ACC112 (cell line): ENCODE data around the gene ATP2C2.

Experiments used
- H2AFZ ChIP-seq: fragments of 200-600 bp; sonication (generic); one replicate; pipeline ENCODE4 v1.6.0; 2017; ENCODE audit warnings: antibody characterized with exemption, low read length; ENCODE audit not compliant: unreplicated experiment
- H3K27ac ChIP-seq: fragments of 200-600 bp; sonication (generic); 2 replicates; pipeline ENCODE4 v1.5.1; 2014; ENCODE audit warnings: low read depth, mild to moderate bottlenecking, antibody characterized with exemption, low read length, moderate library complexity
- H3K27me3 ChIP-seq: fragments of 200-600 bp; sonication (generic); 2 replicates; pipeline ENCODE4 v1.6.1; 2014; ENCODE audit warnings: mild to moderate bottlenecking, antibody characterized with exemption, low read length, moderate library complexity, mixed read lengths; ENCODE audit not compliant: insufficient read depth
- H3K36me3 ChIP-seq: fragments of 200-600 bp; sonication (generic); 2 replicates; pipeline ENCODE4 v1.6.1; 2016; ENCODE audit warnings: mild to moderate bottlenecking, antibody characterized with exemption, low read length, moderate library complexity, mixed read lengths; ENCODE audit not compliant: insufficient read depth
- H3K4me1 ChIP-seq: fragments of 200-600 bp; sonication (generic); one replicate; pipeline ENCODE4 v1.6.1; 2016; ENCODE audit warnings: low read length, mixed read lengths; ENCODE audit not compliant: insufficient read depth, unreplicated experiment, control insufficient read depth
- H3K4me3 ChIP-seq: fragments of 200-600 bp; sonication (generic); 2 replicates; pipeline ENCODE4 v1.5.1; 2014; ENCODE audit warnings: mild to moderate bottlenecking, low read depth, low read length
- H3K79me2 ChIP-seq: fragments of 200-600 bp; sonication (generic); one replicate; pipeline ENCODE4 v1.6.0; 2016; ENCODE audit warnings: low read length; ENCODE audit not compliant: control insufficient read depth, unreplicated experiment, insufficient read depth

Gene ATP2C2

GRCh38 chr16:84477661-84478060 is 109.3 kb downstream of the ATP2C2 start:
- H3K79me2 ChIP-seq, result peaks cover 10% of the 10 kb centered on the region

GRCh38 chr16:84478172-84478947 is 110.0 kb downstream of the ATP2C2 start:
- Histone ChIP-seq H3K36me3 (peaks cover 14% of the 10 kb centered on the region; the same call in 1 of the 2 replicates), H2AFZ (no peak overlapping the region), H3K4me1 (peaks cover 16% of the 10 kb centered on the region), H3K27me3 (no peaks in the 10 kb centered on the region), H3K79me2 (peaks cover 9% of the 10 kb centered on the region), H3K4me3 (no peak overlapping the region), H3K27ac (peak overlapping the region; percentile 77)

More at GRCh38 chr16:84477661-84478060, 109.3 kb downstream of the ATP2C2 start:
- no peaks in the 10 kb centered on the region for H3K27me3 ChIP-seq
- H3K4me3 ChIP-seq, result no peak overlapping the region
- peaks cover 14% of the 10 kb centered on the region; the same call in 1 of the 2 replicates for H3K36me3 ChIP-seq
- peak overlapping the region; percentile 77; the same call in 1 of the 2 replicates for H3K27ac ChIP-seq
- H3K4me1 ChIP-seq, result peaks cover 16% of the 10 kb centered on the region
- no peak overlapping the region for H2AFZ ChIP-seq

GRCh38 chr16:84479716-84480450 is 111.5 kb downstream of the ATP2C2 start:
- Histone ChIP-seq H2AFZ (no peak overlapping the region), H3K4me1 (peaks cover 16% of the 10 kb centered on the region), H3K36me3 (peaks cover 8% of the 10 kb centered on the region; the same call in 1 of the 2 replicates), H3K79me2 (peaks cover 7% of the 10 kb centered on the region), H3K4me3 (no peak overlapping the region), H3K27me3 (no peaks in the 10 kb centered on the region), H3K27ac (no peak overlapping the region)

GRCh38 chr16:84481051-84481735 is 112.9 kb downstream of the ATP2C2 start:
- Histone ChIP-seq H3K4me3 (no peak overlapping the region), H3K4me1 (peaks cover 16% of the 10 kb centered on the region), H3K79me2 (peaks cover 7% of the 10 kb centered on the region), H2AFZ (no peak overlapping the region), H3K27me3 (no peaks in the 10 kb centered on the region), H3K27ac (no peak overlapping the region), H3K36me3 (peaks cover 9% of the 10 kb centered on the region; the same call in 1 of the 2 replicates)

GRCh38 chr16:84482001-84482891 is 113.9 kb downstream of the ATP2C2 start:
- Histone ChIP-seq H3K4me3 (no peak overlapping the region), H3K79me2 (peaks cover 3% of the 10 kb centered on the region), H2AFZ (no peak overlapping the region), H3K4me1 (peaks cover 16% of the 10 kb centered on the region), H3K27me3 (no peaks in the 10 kb centered on the region), H3K27ac (no peak overlapping the region), H3K36me3 (peaks cover 10% of the 10 kb centered on the region; the same call in 1 of the 2 replicates)

GRCh38 chr16:84482951-84483881 is 114.9 kb downstream of the ATP2C2 start:
- no peak overlapping the region for H3K4me3 ChIP-seq
- H3K79me2 ChIP-seq, result no peaks in the 10 kb centered on the region
- H3K36me3 ChIP-seq, result peaks cover 11% of the 10 kb centered on the region; the same call in 1 of the 2 replicates
- H3K27ac ChIP-seq, result no peak overlapping the region
- H3K4me1 ChIP-seq, result peaks cover 10% of the 10 kb centered on the region
- H2AFZ ChIP-seq, result no peak overlapping the region
- H3K27me3 ChIP-seq, result no peaks in the 10 kb centered on the region

- Histone ChIP-seq H2AFZ (no peak overlapping the region), H3K27ac (no peak overlapping the region), H3K4me1 (peaks cover 2% of the 10 kb centered on the region), H3K4me3 (no peak overlapping the region), H3K27me3 (no peaks in the 10 kb centered on the region), H3K36me3 (peaks cover 18% of the 10 kb centered on the region; the same call in 1 of the 2 replicates), H3K79me2 (no peaks in the 10 kb centered on the region)
These were observed 115.7 kb downstream of the ATP2C2 start for GRCh38 chr16:84483882-84484565.

GRCh38 chr16:84484579-84485254 is 116.4 kb downstream of the ATP2C2 start:
- Histone ChIP-seq H3K36me3 (peaks cover 24% of the 10 kb centered on the region; the same call in 1 of the 2 replicates), H3K4me1 (no peaks in the 10 kb centered on the region), H2AFZ (no peak overlapping the region), H3K27ac (no peak overlapping the region), H3K27me3 (no peaks in the 10 kb centered on the region), H3K79me2 (peaks cover 2% of the 10 kb centered on the region), H3K4me3 (no peak overlapping the region)
